Stimulated activated naive B cell treated with anti-CD40 and anti-IgM and Interleukin-4, amounts not matched to agents 10 μg/mL and 1 μg/mL and 100 μg/mL, for 72 hours (primary cell): Measurements from ENCODE around the gene RBM42.

Experiments
- ATAC-seq, 2 donors: fragments of 150-1000 bp; cut with Tn5 transposase; replicated peaks; 2 replicates each; pipeline ENCODE4 v1.10.0; 2021; ENCODE audit warnings: moderate library complexity in 1 of 2
- DNase-seq: peaks from one replicate; pipeline ENCODE4 v3.0.0; 2021
- H3K27ac Mint-ChIP-seq: one replicate; pipeline ENCODE4 v1.8.0; 2022; ENCODE audit warnings: mild to moderate bottlenecking, mixed read lengths
- H3K27me3 Mint-ChIP-seq, 2 donors: one replicate each; pipeline ENCODE4 v1.8.0; 2022; ENCODE audit warnings: mixed read lengths in 2 of 2
- H3K36me3 Mint-ChIP-seq, 2 donors: one replicate each; pipeline ENCODE4 v1.8.0; 2022; ENCODE audit warnings: mixed read lengths in 2 of 2, mild to moderate bottlenecking in 1 of 2
- H3K4me1 Mint-ChIP-seq, 2 donors: one replicate each; pipeline ENCODE4 v1.8.0; 2022; ENCODE audit warnings: mixed read lengths in 2 of 2, mild to moderate bottlenecking in 1 of 2
- H3K4me3 Mint-ChIP-seq, 2 donors: one replicate each; pipeline ENCODE4 v1.8.0; 2022; ENCODE audit warnings: mild to moderate bottlenecking in 2 of 2, mixed read lengths in 2 of 2, moderate library complexity in 1 of 2
- H3K9me3 Mint-ChIP-seq, 2 donors: one replicate each; pipeline ENCODE4 v1.8.0; 2022; ENCODE audit warnings: mixed read lengths in 2 of 2, mild to moderate bottlenecking in 1 of 2

Gene RBM42

GRCh38 chr19:35673121-35673804 lies 44.4 kb downstream of the RBM42 start:
- Mint-ChIP-seq H3K36me3 (no peaks in the 10 kb centered on the region), H3K9me3 (no peaks in the 10 kb centered on the region), H3K4me3 (peak overlapping the region; percentile 78 to 80), H3K27me3 (peaks cover 47 to 67% of the 10 kb centered on the region in 2 donors), H3K4me1 (peaks cover 6 to 14% of the 10 kb centered on the region in 2 donors), H3K27ac (no peak overlapping the region)
- ATAC-seq (peak; percentile 71 to 81), DNase-seq (peak; percentile 7)

GRCh38 chr19:35675589-35676140 lies 46.8 kb downstream of the RBM42 start:
- H3K4me1 Mint-ChIP-seq = peaks cover 6 to 9% of the 10 kb centered on the region in 2 donors
- DNase-seq = no peak
- no peaks in the 10 kb centered on the region for H3K36me3 Mint-ChIP-seq
- peak overlapping the region; percentile 33 for H3K27ac Mint-ChIP-seq
- H3K9me3 Mint-ChIP-seq = no peaks in the 10 kb centered on the region
- peaks cover 37 to 56% of the 10 kb centered on the region in 2 donors for H3K27me3 Mint-ChIP-seq
- H3K4me3 Mint-ChIP-seq = no peak overlapping the region
- no peak for ATAC-seq
